Measurements from ENCODE around the gene CCDC183. TPM values are rescaled to one million over a fixed set of nuclear protein-coding genes. Genes with fewer than 3 reads are reported as not detected.

The CCDC183 gene
- total RNA-seq, 4 donors from 2014 or later = 1.1 to 10.3 (median 2.3) TPM

DNA sequence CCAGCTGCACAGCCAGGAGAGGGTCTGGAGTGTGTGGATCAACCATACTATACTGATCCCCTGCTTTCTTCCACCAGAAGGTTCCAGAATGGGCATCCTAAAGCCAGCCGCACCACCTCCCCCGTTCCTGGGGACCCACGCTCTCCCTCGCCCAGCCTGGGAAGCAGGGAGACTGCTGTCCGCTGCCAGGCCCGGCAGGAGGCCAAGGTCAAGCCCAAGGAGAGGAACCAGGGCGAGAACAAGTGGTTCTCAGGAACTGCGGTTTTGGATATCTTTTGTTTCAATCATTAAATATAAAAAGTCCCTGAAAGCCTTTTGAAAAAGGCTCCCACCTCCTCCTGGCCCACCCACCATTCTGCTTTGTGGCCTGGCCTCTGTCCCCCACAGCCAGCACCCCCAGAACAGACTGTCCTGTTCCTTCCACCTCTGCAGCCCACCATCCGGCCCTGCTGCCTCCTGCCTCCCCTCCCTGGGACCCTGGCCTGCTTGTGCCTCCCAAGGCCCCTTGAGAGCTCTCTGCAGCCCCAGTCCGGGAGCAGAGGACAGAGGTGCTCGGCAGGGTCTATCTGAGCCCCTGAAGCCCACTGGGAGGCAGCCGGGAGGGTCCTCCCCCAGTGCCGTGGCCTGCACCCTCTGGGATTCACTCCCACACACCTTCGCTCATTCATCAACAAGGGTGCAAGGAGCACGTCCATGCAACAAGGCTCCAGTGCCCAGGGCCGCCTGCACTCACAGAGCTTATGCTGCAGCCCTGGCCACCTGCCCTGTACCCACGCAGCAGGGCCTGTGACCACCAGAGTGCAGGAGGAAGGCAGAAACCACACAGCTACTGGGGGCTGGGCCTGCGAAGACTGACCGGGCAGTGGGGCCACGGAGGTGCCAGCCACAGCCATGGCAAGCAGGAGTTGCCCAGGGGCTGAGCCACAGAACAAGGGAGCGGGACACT, 47.2 kb upstream of the CCDC183 start:
- TF ChIP-seq CTCF (IDR thresholded peaks at IDR 0.05) = no peak
- TF ChIP-seq POLR2A (IDR thresholded peaks at IDR 0.05) = no peak
- TF ChIP-seq POLR2AphosphoS5 (IDR thresholded peaks at IDR 0.05) = no peak
- no peak for TF ChIP-seq EP300 (IDR thresholded peaks at IDR 0.05)
- no peak for DNase-seq (ENCODE audit: low spot score in 2 of 2)
- Histone ChIP-seq H3K4me3 (no peak overlapping the region), H3K27me3 (peaks cover 10% of the 10 kb centered on the region), H3K36me3 (no peaks in the 10 kb centered on the region), H3K27ac (no peak overlapping the region), H3K4me1 (peaks cover 1% of the 10 kb centered on the region), H3K9me3 (no peaks in the 10 kb centered on the region)
- 68% methylated on average over 9 of the region's 21 CpGs for WGBS

GRCh38 chr9:136750526-136750925, 45.6 kb upstream of the CCDC183 start:
- Histone ChIP-seq H3K36me3 (no peaks in the 10 kb centered on the region), H3K4me3 (no peak overlapping the region), H3K9me3 (no peaks in the 10 kb centered on the region), H3K4me1 (no peaks in the 10 kb centered on the region), H3K27ac (no peak overlapping the region), H3K27me3 (no peaks in the 10 kb centered on the region)
- TF ChIP-seq POLR2AphosphoS5 (IDR thresholded peaks at IDR 0.05) (no peak), CTCF (IDR thresholded peaks at IDR 0.05) (no peak), EP300 (IDR thresholded peaks at IDR 0.05) (no peak), POLR2A (IDR thresholded peaks at IDR 0.05) (no peak)
- 30% methylated on average over 2 of the region's 2 CpGs for WGBS
- no peak for DNase-seq (ENCODE audit: low spot score in 2 of 2)

GRCh38 chr9:136751244-136751643, 44.9 kb upstream of the CCDC183 start:
- TF ChIP-seq POLR2AphosphoS5 (IDR thresholded peaks at IDR 0.05) = no peak
- TF ChIP-seq POLR2A (IDR thresholded peaks at IDR 0.05) = no peak
- no peak for TF ChIP-seq CTCF (IDR thresholded peaks at IDR 0.05)
- no peak for TF ChIP-seq EP300 (IDR thresholded peaks at IDR 0.05)
- H3K27ac ChIP-seq = no peak overlapping the region
- no peak overlapping the region for H3K4me3 ChIP-seq
- H3K36me3 ChIP-seq = no peaks in the 10 kb centered on the region
- no peaks in the 10 kb centered on the region for H3K27me3 ChIP-seq
- peaks cover 6% of the 10 kb centered on the region for H3K9me3 ChIP-seq
- no peak for DNase-seq (ENCODE audit: low spot score in 2 of 2)
- 87% methylated on average over 1 of the region's 1 CpG for WGBS
- no peaks in the 10 kb centered on the region for H3K4me1 ChIP-seq

DNA sequence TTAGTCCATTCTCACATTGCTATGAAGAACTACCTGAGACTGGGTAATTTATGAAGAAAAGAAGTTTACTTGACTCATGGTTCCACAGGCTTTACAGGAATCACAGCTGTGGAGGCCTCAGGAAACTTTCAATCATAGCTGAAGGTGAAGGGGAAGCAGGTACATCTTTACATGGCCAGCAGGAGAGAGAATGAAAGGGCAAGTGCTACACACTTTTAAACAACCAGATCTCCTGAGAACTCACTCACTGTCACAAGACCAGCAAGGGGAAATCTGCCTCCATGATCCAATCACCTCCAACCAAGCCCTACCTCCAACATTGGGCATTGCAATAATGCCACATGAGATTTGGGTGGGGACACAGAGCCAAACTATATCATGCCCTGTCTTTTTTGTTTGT, 44.3 kb upstream of the CCDC183 start:
- Histone ChIP-seq H3K4me3 (no peak overlapping the region), H3K9me3 (peaks cover 6% of the 10 kb centered on the region), H3K27me3 (no peaks in the 10 kb centered on the region), H3K36me3 (no peaks in the 10 kb centered on the region), H3K4me1 (no peaks in the 10 kb centered on the region), H3K27ac (no peak overlapping the region)
- no peak for DNase-seq (ENCODE audit: low spot score in 2 of 2)
- no peak for TF ChIP-seq EP300 (IDR thresholded peaks at IDR 0.05)
- TF ChIP-seq POLR2A (IDR thresholded peaks at IDR 0.05) = no peak
- no peak for TF ChIP-seq POLR2AphosphoS5 (IDR thresholded peaks at IDR 0.05)
- no peak for TF ChIP-seq CTCF (IDR thresholded peaks at IDR 0.05)

- DNase-seq (ENCODE audit: low spot score in 2 of 2) = no peak
- Histone ChIP-seq H3K9me3 (peaks cover 6% of the 10 kb centered on the region), H3K27ac (no peak overlapping the region), H3K4me3 (no peak overlapping the region), H3K27me3 (peaks cover 4% of the 10 kb centered on the region), H3K4me1 (no peaks in the 10 kb centered on the region), H3K36me3 (no peaks in the 10 kb centered on the region)
- 85% methylated on average over 21 of the region's 31 CpGs for WGBS
- TF ChIP-seq EP300 (IDR thresholded peaks at IDR 0.05) (no peak), CTCF (IDR thresholded peaks at IDR 0.05) (no peak), POLR2AphosphoS5 (IDR thresholded peaks at IDR 0.05) (no peak), POLR2A (IDR thresholded peaks at IDR 0.05) (no peak)
These were observed 42.6 kb upstream of the CCDC183 start for GRCh38 chr9:136753371-136754058.

All from suprapubic skin (tissue), 4 donors.